Stimulated activated CD4-positive, alpha-beta T cell treated with anti-CD3 and anti-CD28 coated beads, TNF-alpha, amount 100 ng/mL, for 4 hours (primary cell): Measurements from ENCODE around the gene PTPN13.
"Not testable (repeated sequence)": the region's sequence is repeated elsewhere in the genome, so short reads cannot be mapped to it uniquely, and the experiment has no call there.

ENCODE experiments used
- DNase-seq, 3 experiments: peaks; one replicate each; pipeline ENCODE4 v3.0.0-alpha.2; 2020; ENCODE audit warnings: low read depth in 3 of 3

The PTPN13 gene

GRCh38 chr4:86641516-86642090 is 47.5 kb downstream of the PTPN13 start:
- no peak for DNase-seq

GRCh38 chr4:86644892-86645291 is 50.8 kb downstream of the PTPN13 start:
- DNase-seq: no peak

DNA sequence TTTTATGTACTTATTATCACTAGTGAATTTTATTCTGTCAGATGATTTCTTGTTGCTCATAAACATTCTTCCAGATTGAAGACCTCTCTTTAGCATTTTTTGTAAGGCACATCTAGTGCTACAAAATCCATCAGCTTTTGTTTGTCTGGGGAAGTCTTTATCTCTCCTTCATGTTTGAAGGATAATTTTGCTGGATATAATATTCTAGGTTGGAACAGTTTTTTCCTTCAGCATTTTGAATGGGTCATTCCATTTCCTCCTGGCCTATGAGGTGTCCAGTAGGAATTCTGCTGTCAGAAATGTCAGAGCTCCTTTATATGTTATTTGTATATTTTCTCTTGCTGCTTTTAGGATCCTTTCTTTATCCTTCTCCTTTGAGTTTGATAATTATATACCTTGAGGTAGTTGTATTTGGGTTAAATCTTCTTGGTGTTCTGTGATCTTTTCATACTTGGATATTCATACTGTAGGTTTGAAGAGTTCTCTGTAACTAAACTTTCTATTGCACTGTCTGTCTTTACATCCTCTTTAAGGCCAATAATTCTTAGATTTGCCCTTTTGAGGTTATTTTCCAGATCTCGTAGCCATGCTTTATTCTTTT is 58.3 kb downstream of the PTPN13 start:
- no peak for DNase-seq

- no peak for DNase-seq
Observed at GRCh38 chr4:86653237-86653865, 59.2 kb downstream of the PTPN13 start.

DNA sequence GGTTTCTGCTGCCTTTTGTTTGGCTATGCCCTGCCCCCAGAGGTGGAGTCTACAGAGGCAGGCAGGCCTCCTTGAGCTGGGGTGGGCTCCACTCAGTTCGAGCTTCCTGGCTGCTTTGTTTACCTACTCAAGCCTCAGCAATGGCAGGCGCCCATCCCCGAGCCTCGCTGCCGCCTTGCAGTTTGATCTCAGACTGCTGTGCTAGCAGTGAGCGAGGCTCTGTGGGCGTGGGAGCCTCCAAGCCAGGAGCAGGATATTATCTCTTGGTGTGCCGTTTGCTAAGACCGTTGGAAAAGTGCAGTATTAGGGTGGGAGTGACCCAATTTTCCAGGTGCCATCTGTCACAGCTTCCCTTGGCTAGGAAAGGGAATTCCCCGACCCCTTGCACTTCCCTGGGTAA is 62.7 kb downstream of the PTPN13 start:
- not testable (repeated sequence) for DNase-seq

GRCh38 chr4:86657382-86657781 is 63.3 kb downstream of the PTPN13 start:
- no peak for DNase-seq

GRCh38 chr4:86657910-86658309 is 63.8 kb downstream of the PTPN13 start:
- no peak for DNase-seq

- DNase-seq: no peak
Observed at GRCh38 chr4:86660401-86660800, 66.3 kb downstream of the PTPN13 start.

- no peak for DNase-seq
Observed at GRCh38 chr4:86661006-86661405, 66.9 kb downstream of the PTPN13 start.

DNA sequence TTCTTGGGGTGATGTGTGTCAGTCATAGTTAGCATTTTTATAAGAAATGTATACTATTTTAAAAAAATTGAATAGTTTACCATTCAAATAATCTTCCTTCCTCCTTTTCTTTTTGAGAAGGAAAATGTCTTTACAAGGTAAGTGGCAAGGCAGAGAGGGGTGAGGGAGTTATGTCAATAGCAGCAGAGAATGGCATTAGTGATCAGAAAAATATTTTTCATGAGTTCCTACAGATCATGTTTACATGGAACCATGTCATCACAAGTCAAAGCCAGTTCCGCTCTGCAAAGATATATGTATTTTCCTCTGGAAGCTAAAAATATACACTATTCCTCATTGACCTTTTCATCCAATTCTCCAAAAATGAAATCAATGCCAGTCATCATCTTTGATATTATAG is 67.3 kb downstream of the PTPN13 start:
- DNase-seq: no peak

DNA sequence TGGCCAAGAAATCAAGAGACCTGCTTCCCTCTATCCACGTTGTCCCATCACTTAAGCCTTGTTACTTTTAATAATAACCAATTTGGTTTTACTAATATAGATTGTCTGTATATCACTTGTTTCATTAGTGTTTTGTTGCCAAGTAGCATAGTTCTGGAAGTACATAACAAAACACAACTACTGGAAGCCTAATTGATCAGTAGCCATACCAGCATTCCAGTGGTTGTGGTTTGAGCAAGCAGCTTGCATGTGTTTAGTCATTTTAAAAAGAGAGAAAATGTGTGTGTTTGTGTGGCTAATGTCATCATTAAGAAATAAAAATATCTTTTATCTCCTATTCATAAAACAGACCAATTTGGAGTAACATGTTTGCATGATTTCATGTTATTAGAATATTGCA is 70.8 kb downstream of the PTPN13 start:
- DNase-seq: no peak

DNA sequence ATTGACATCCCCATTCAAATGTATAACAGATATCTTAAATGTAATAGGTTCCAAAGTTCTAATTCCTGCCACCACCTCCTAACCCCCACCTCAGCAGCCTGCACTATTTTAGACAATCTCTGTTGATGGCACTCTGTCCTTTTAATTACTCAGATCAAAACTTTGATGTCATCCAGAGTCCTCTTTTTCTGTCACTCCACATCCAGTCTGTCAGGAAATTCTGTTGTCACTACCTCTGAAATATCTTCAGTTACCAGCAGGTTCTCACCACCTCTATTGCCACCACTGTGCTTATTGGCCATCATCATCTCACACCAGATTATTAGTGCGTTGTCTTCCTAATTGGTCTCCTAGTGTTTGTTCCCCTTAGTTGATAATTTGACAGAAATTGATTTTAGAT is 76.2 kb downstream of the PTPN13 start:
- DNase-seq: no peak

DNA sequence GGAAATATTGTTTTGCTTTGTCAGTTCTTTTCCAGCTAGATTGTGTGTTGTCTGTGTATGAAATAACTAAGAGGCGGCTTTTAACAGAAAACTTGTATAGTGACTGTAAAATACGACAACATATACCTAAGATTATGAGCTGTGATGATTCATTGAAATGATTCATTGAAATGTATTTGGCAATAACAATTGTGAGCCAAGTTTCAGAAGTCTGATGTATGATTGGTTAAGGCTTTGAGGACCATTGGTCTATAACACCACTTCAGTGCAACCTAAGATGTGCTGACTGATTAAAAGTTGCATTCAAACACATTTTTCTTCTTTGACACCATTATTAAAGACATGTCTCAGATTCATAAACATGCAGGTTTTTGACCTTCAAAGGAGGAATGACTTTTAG is 76.6 kb downstream of the PTPN13 start:
- no peak for DNase-seq

DNA sequence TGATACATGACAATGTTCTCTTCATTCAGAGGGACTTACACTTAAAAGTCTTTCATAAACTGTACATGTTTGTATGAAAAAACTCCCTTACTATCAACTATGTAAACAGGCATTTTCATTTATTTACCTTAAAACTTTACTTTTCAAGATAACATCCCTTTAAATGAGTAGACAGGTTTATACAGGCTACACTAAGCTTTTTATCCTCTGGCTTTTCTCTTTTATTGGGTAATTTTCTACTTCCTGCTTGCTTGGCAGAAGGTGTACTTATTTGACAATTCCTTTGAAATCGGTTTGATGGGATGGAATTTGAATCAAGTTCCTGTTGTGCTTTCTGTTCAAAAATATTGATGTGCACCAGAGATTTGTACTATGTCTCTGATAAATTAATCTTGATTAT is 81.4 kb downstream of the PTPN13 start:
- DNase-seq: no peak

DNA sequence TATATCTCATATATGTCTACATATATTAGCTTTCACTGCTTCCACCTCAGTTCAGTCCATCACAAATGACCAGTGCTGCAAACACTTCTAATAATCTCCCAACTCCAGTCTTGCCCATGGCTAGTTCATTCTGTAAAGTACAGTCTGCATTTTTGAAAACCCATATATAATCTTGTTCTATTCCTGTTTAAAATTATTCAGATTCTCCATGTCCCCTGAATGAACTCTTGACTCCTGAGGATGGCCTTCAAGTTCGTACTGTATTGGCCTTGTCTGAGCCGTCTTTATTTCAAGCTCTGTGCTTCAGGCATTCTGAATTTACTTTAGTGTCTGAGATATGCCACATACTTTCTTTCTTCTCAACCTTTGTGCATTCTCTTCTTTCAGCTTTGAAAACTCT is 84.7 kb downstream of the PTPN13 start:
- no peak for DNase-seq

DNA sequence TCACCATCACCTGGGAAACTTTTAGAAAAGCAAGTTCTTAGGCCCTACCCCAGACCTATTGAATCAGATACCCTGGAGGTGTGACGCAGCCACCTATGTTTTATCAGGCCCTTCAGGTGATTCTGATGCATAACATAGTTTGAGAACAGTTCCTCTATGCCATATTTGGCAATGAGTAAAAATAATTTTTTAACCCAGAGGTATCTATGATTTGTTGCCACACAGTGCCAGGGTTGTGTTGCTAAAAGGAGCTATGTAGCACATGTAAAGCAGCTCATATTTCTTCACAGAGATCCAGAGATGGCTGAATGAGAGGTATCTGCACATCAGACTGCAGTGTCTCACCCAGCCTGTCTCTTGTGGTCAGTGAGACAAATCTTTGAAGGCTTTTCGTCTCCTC is 85.3 kb downstream of the PTPN13 start:
- no peak for DNase-seq

- DNase-seq: no peak
Observed at GRCh38 chr4:86683167-86683566, 89.1 kb downstream of the PTPN13 start.

DNA sequence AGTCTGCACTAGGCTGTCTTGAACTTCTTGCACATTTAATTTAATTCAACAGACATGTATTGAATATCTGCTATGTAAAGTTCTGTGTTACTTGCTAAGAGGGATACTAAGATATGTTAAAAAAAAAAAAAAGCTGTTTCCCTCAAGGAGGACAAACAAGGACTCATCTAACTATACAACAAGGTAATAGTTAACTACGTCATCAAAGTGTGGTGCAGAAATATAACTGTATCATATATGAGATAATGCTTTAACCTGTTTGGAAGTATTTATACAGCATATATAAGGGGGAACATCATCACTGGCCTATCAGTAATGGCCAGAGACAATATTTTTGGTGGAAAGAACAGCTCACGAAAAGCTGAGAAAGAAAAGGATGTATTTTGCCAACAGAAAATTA is 89.9 kb downstream of the PTPN13 start:
- no peak for DNase-seq

DNA sequence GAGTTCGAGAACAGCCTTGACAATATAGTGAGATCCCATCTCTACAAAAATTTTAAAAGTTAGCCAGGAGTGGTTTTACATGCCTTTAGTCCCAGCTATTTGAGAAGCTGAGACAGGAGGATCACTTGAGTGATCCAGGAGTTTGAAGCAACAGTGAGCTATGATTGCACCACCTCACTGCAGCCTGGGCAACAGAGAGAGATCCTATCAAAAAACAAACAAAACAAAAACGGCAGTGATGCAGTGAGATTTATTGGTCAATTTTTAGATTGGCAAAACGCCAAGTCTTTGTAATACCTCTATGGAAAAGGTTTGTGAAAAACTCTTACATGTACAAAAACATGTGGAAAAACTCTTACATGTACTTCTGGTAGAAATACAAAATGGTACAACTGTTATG is 91.3 kb downstream of the PTPN13 start:
- DNase-seq: no peak

DNA sequence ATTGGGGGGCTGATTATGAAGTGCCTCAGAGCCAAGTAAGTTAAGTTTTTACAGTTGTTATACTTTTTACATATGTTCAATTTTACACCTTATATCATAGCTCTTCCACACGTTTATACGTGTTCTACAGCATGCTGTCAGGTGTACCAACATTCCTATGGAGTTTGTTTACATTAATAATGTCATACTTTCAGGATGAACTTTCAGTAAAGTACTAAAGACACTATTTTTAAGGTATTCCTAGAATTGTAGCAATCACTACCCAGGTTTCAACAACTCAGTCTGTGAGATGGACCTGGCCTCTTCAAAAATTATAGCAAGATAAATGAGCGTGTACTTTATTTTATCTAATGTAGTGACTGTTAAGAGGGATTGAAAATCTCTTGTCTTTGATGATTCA is 92.6 kb downstream of the PTPN13 start:
- DNase-seq: no peak

DNA sequence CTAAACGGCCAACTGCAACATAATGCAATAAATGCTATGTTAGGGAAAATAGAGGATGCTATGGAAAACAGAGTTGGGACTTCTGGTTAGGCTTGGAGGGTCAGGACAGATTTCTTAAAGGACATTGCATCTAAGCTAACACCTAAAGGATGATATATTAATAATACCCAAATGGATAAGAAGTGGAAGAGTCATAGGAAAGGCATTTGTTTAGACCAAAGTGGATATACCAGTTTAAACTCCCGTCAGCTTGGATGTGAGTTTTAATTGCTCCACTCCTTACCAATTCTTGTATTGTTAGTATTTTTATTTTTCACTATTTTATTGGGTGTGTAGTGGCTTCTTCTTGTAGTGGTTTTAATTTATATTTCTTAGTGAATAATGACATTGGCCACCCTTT is 93.9 kb downstream of the PTPN13 start:
- no peak for DNase-seq

DNA sequence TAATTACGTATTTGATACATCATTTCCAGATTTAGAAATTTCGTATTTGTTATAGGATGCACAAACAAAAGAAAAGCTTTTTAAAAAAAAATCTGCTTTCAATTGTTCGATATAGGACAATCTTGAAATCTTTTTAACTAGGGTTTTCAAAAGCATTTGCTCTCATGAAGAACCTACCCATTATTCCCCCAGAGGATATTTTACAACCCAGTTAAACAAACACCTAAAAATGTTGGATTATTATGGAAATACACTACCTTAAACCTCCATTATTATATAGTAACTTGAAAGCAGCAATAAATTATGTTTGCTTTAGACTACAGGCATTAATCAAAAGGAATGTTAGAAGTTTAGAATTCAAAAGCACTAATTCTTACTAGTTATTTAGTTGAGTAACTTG is 110.5 kb downstream of the PTPN13 start:
- no peak for DNase-seq

DNA sequence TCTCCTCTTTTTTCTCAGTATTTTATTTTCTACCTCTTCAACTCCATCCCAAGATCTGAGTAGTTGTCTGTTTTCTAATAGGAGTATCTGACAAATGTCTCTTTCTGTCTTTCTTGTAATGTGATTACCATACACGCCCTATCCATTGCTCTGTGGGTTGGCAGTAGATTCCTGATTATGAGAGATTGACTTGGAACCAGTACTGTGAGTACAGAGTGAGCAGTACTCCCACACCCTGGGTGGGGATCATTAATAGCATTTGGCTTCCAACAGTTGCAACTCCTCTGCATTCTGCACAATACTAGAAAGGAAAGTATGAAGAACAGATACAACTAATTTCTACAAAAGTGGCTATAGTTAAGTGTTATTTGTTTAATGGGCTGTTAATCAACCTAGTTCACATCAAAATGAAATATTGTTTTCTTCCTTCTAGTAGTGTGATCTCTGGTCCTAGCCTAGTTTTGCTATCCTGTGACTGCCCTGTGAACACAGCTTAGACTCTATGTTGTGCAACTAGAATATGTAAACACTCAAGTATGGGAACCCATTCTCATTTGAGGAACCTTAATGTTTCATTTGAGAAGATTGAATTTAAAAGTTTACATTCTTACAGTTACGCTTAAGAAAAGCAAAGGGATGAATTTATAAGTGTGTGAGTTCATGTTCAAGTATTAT is 112.9 kb downstream of the PTPN13 start:
- DNase-seq: no peak
